K562 (cell line): ENCODE results near the gene PCP2. TPM values are rescaled to one million over a fixed set of nuclear protein-coding genes. Genes with fewer than 3 reads are reported as not detected.

Experiments
- ATAC-seq: fragments of 200-7000 bp; cut with Tn5 transposase; 3 replicates; pipeline ENCODE4 v1.9.1; 2020; ENCODE audit warnings: moderate library complexity
- BruUV-seq: library from RNA; stranded (reverse); fragments of 400-500 nt; replicated peaks from 2 replicates; lab custom pipeline; 2021; lab: Mats Ljungman, UMichigan
- CTCF ChIA-PET: fragments of 300-600 bp; formaldehyde crosslinking; extraction: SDS; loops from one replicate; lab custom pipeline; 2021; ENCODE audit warnings: low intra/inter-chr PET ratio; lab: Yijun Ruan, JAX
- POLR2A ChIA-PET: fragments of 300-600, 350-650 bp; sonication (Branson Sonifier 250); formaldehyde crosslinking; extraction: SDS; loops from one replicate; lab custom pipeline; 2021; ENCODE audit warnings: antibody characterized with exemption, inconsistent platforms; lab: Yijun Ruan, JAX
- DNase-seq, 4 experiments: peaks; one replicate each; pipeline versions ENCODE4 v3.0.0 to v3.0.0-alpha.2; 2011 to 2018; ENCODE audit warnings: low spot score in 3 of 4, mixed read lengths in 3 of 4; ENCODE audit errors: extremely low read depth in 1 of 4
- FAIRE-seq: peaks from 2 replicates; lab custom pipeline; 2011; peaks lifted over from hg19 to GRCh38; lab: Jason Lieb, UNC
- H2AFZ ChIP-seq: 2 replicates; pipeline ENCODE4 v1.6.0; 2011; ENCODE audit warnings: low read depth, low read length, control low read depth, inconsistent platforms
- H3K27ac ChIP-seq: fragments of 200-600 bp; 3 replicates; pipeline ENCODE4 v1.8.0; 2011; ENCODE audit warnings: low read depth, mild to moderate bottlenecking, control low read depth, inconsistent platforms, low read length, moderate library complexity, mixed read lengths; ENCODE audit errors: extremely low read depth
- H3K27me3 ChIP-seq, 2 experiments: fragments of 300-600 bp in 1 of 2; 2 replicates in 1 of 2; 3 replicates in 1 of 2; pipeline versions ENCODE4 v1.6.0 to v1.8.0; 2011; ENCODE audit warnings: inconsistent platforms in 2 of 2, low read length in 2 of 2, mild to moderate bottlenecking in 1 of 2, mixed read lengths in 1 of 2, moderate library complexity in 1 of 2; ENCODE audit not compliant: control insufficient read depth in 2 of 2, insufficient read depth in 2 of 2
- H3K36me3 ChIP-seq: fragments of 300-600 bp; 3 replicates; pipeline ENCODE4 v1.8.0; 2011; ENCODE audit warnings: mild to moderate bottlenecking, low read length, inconsistent platforms; ENCODE audit not compliant: control insufficient read depth, insufficient read depth
- H3K4me1 ChIP-seq, 2 experiments: fragments of 200-600 bp in 1 of 2; replicated peaks in 1 of 2; 2 replicates in 1 of 2; 3 replicates in 1 of 2; pipeline versions ENCODE4 v1.5.1 to v1.8.0; 2011; ENCODE audit warnings: inconsistent platforms in 2 of 2, low read length in 2 of 2, mild to moderate bottlenecking in 1 of 2, mixed read lengths in 1 of 2, moderate library complexity in 1 of 2; ENCODE audit not compliant: control insufficient read depth in 2 of 2, insufficient read depth in 2 of 2
- H3K4me2 ChIP-seq: 2 replicates; pipeline ENCODE4 v1.6.1; 2011; ENCODE audit warnings: low read length, control low read depth, inconsistent platforms, mixed read lengths; ENCODE audit not compliant: insufficient read depth
- H3K4me3 ChIP-seq: fragments of 200-600 bp; sonication (generic), shearing (Covaris generic); 2 replicates; pipeline ENCODE4 v1.5.1; 2016; ENCODE audit warnings: control low read depth, inconsistent platforms
- H3K79me2 ChIP-seq: fragments of 200-600 bp; 3 replicates; pipeline ENCODE4 v1.8.0; 2011; ENCODE audit warnings: low read length, inconsistent platforms; ENCODE audit not compliant: control insufficient read depth, insufficient read depth
- H3K9ac ChIP-seq, 2 experiments: 2 replicates each; pipeline versions ENCODE4 v1.6.0 to v1.6.1; 2011; ENCODE audit warnings: low read depth in 2 of 2, low read length in 2 of 2, control low read depth in 1 of 2, inconsistent platforms in 1 of 2, mild to moderate bottlenecking in 1 of 2, mixed read lengths in 1 of 2; ENCODE audit not compliant: insufficient read depth in 1 of 2
- H3K9me1 ChIP-seq: one replicate; pipeline ENCODE4 v1.6.0; 2011; ENCODE audit warnings: inconsistent platforms, mild to moderate bottlenecking, low read length, moderate library complexity; ENCODE audit not compliant: control insufficient read depth, insufficient read depth
- H3K9me3 ChIP-seq: replicated peaks from 2 replicates; pipeline ENCODE4 v1.5.1; 2011; ENCODE audit warnings: low read depth, low read length, inconsistent platforms; ENCODE audit not compliant: control insufficient read depth, insufficient read depth
- H4K20me1 ChIP-seq: replicated peaks from 2 replicates; pipeline ENCODE4 v1.6.1; 2011; ENCODE audit warnings: low read length, inconsistent platforms, mixed read lengths; ENCODE audit not compliant: control insufficient read depth, insufficient read depth
- HDAC1 ChIP-seq, 2 experiments: fragments of 450-650 bp; IDR thresholded peaks; 2 replicates each; pipeline ENCODE4 v1.6.1; 2016 to 2017; ENCODE audit warnings: inconsistent platforms in 1 of 2, mild to moderate bottlenecking in 1 of 2, moderate library complexity in 1 of 2
- MCM7 ChIP-seq, 2 experiments: fragments of 450-650 bp; IDR thresholded peaks; 2 replicates each; pipeline ENCODE4 v1.6.1; 2016 to 2018
- MTA1 ChIP-seq: fragments of 450-650 bp; IDR thresholded peaks from 2 replicates; pipeline ENCODE4 v1.6.1; 2017; ENCODE audit warnings: borderline replicate concordance
- MTA3 ChIP-seq: fragments of 450-650 bp; formaldehyde crosslinking; IDR thresholded peaks from 2 replicates; pipeline ENCODE4 v1.6.1; 2017; ENCODE audit warnings: mild to moderate bottlenecking, borderline replicate concordance
- POLR2A ChIP-seq: fragments of 450-650 bp; conservative IDR thresholded peaks from 2 replicates; pipeline ENCODE4 v1.6.1; 2016
- POLR2G ChIP-seq: fragments of 200-400 bp; formaldehyde crosslinking; IDR thresholded peaks from 2 replicates; pipeline ENCODE4 v1.6.1; 2017; ENCODE audit warnings: low read depth, mild to moderate bottlenecking, antibody characterized with exemption, low read length, moderate library complexity
- RBFOX2 ChIP-seq: fragments of 200-400 bp; formaldehyde crosslinking; IDR thresholded peaks from 2 replicates; pipeline ENCODE4 v1.6.1; 2017; ENCODE audit warnings: low read depth, mild to moderate bottlenecking, low read length, moderate library complexity
- ZNF124 ChIP-seq: sonication (generic); formaldehyde crosslinking; IDR thresholded peaks from 2 replicates; pipeline ENCODE4 v1.8.1; 2022; ENCODE audit warnings: missing genetic modification reagents
- ZNF764 ChIP-seq: fragments of 250-450 bp; sonication (Bioruptor Pico); IDR thresholded peaks from 2 replicates; pipeline ENCODE4 v1.4.0; 2020; ENCODE audit warnings: low read depth, mild to moderate bottlenecking, moderate library complexity
- WGBS: fragments of 100-300 bp; shearing (Covaris generic); methylation state at CpG from one replicate; pipeline ENCODE4 v1.1.6; 2016; ENCODE audit warnings: low coverage, mixed read lengths; ENCODE audit not compliant: insufficient coverage; ENCODE audit errors: missing lambda C conversion rate; 5-methylcytosine and 5-hydroxymethylcytosine counted together
- in situ Hi-C: fragments of 300-500 bp; cut with MboI; formaldehyde crosslinking; loops from 4 replicates; pipeline ENCODE4 v1.15.0; 2018; ENCODE audit warnings: inconsistent platforms, mixed read lengths
- intact Hi-C: fragments of 100-400 bp; cut with micrococcal nuclease; formaldehyde crosslinking; loops from 2 replicates; pipeline ENCODE4 v1.14.2; 2022
- polyA plus RNA-seq, 8 experiments: library from polyadenylated mRNA; depleted of rRNA in 4 of 8; stranded (reverse) in 5 of 8; unstranded in 3 of 8; fragments of >200 nt; fragmentation: Nextera tagmentation in 2 of 8; fragmentation: Illumina TruSeq in 1 of 8; extraction: Ambion mirVana in 2 of 8; extraction: Trizol in 1 of 8; gene quantifications; 2 replicates each; pipeline versions ENCODE4 v1.2.1 to v1.2.3, GENCODE V29; 2011 to 2014; ENCODE audit warnings: inconsistent platforms in 1 of 8, missing spikeins in 1 of 8
- total RNA-seq, 7 experiments: library from RNA; depleted of rRNA in 6 of 7; stranded (reverse); fragments of >200 nt in 6 of 7; fragmentation: Illumina TruSeq in 2 of 7; extraction: Trizol in 2 of 7; gene quantifications; 2 replicates each; pipeline versions ENCODE4 v1.2.1 to v1.2.3, GENCODE V29; 2011 to 2021; ENCODE audit warnings: low replicate concordance in 1 of 7

PCP2 gene
- total and polyA plus RNA-seq, 9 of the 15 experiments (the other 6 are each of a cell fraction or from before 2014, with no cell fraction given) = 0.17 to 1.3 (median 0.49) TPM; not detected in 3

DNA sequence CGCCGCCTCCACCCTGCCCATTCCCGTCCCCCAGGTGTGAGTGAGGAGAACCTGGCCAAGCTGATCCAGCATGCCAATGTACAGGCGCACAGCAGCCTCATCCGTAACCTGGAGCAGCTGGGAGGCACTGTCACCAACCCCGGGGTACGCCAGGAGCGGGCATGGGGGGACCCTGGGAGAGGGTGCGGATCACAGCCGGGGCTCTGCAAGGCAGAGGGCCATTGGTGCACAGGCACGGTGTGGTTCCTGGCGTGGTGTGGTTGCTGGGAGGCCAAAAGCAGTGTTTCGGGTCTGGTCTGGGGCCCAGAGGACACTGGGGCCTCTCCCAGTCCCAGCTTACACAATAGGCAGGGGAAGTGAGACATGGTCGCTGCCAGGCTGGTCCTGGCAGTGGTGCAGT is 11.6 kb upstream of the PCP2 start:
- ATAC-seq = no peak
- Histone ChIP-seq H4K20me1 (peaks cover 10% of the 10 kb centered on the region), H3K4me2 (no peak overlapping the region), H3K9me1 (no peaks in the 10 kb centered on the region), H3K9me3 (peaks cover under 1% of the 10 kb centered on the region; the same call in 1 of the 2 replicates), H3K27me3 (no peaks in the 10 kb centered on the region; a peak in 1 of 5 replicates), H3K4me3 (no peak overlapping the region), H3K4me1 (peaks cover 0 to 61% of the 10 kb centered on the region in 2 experiments; a peak in 4 of 5 replicates), H2AFZ (no peak overlapping the region), H3K9ac (no peak overlapping the region), H3K27ac (no peak overlapping the region), H3K36me3 (peaks cover 57% of the 10 kb centered on the region; the same call in 2 of the 3 replicates), H3K79me2 (peaks cover 4% of the 10 kb centered on the region; the same call in 2 of the 3 replicates)
- WGBS = 94% methylated on average over 12 of the region's 14 CpGs
- POLR2A ChIA-PET = interaction anchor here (2.0 kb wide), 1 partner anchor 10 kb away, joined by 8 read pairs; no protein-coding TSS in a partner anchor
- intact Hi-C loops = no loop called here
- DNase-seq = no peak
- TF ChIP-seq POLR2G = peak; percentile 62
- TF ChIP-seq MTA1 = no peak
- peak; percentile 14; the same call in 1 of the 2 replicates for TF ChIP-seq POLR2A
- TF ChIP-seq RBFOX2 = peak; percentile 62
- no TSS peak for BruUV-seq
- CTCF ChIA-PET = no interaction called here
- FAIRE-seq = no peak
- in situ Hi-C loops = no loop called here

DNA sequence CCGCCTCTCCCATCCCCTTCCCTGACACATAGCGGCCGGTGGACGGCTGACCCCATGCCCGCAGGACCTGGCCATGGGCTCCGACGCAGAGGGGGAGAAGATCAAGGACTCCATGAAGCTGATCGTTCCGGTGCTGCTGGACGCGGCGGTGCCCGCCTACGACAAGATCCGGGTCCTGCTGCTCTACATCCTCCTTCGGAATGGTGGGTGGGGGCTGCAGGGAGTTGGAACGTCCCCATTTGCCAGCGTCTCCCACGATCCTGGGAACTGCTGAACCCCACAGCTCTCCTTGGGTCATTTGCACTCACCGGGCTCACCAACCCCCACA is 11.0 kb upstream of the PCP2 start:
- TF ChIP-seq MCM7 (IDR thresholded peaks at IDR 0.05) = no peak
- TF ChIP-seq POLR2G = peak; percentile 37; the same call in 1 of the 2 replicates
- TF ChIP-seq ZNF764 (CRISPR knock-in tag) = no peak
- peak; percentile 19; the same call in 1 of the 2 replicates for TF ChIP-seq RBFOX2
- TF ChIP-seq ZNF124 (CRISPR knock-in tag) = no peak
- no peak for TF ChIP-seq MTA3
- TF ChIP-seq HDAC1 (IDR thresholded peaks at IDR 0.05) = no peak
- H3K9me3 ChIP-seq = peaks cover 6% of the 10 kb centered on the region; the same call in 1 of the 2 replicates
- in situ Hi-C loops = no loop called here
- peaks cover 64% of the 10 kb centered on the region; the same call in 2 of the 3 replicates for H3K36me3 ChIP-seq
- FAIRE-seq (no peak), ATAC-seq (no peak), DNase-seq (no peak)
- H3K27me3 ChIP-seq = no peaks in the 10 kb centered on the region; a peak in 1 of 5 replicates
- H3K9ac ChIP-seq = no peak overlapping the region
- H3K9me1 ChIP-seq = no peaks in the 10 kb centered on the region
- H3K4me3 ChIP-seq = no peak overlapping the region
- no TSS peak for BruUV-seq
- ChIA-PET CTCF (no interaction called here), POLR2A (interaction anchor here (1.2 to 2.0 kb wide), 2 partner anchors 10 to 15 kb away, joined by 5 to 8 read pairs; partner anchors contain the start of genes PET100 and XAB2)
- intact Hi-C loops = no loop called here
- peaks cover 0 to 61% of the 10 kb centered on the region in 2 experiments; a peak in 4 of 5 replicates for H3K4me1 ChIP-seq
- no peak overlapping the region for H3K27ac ChIP-seq
- peaks cover 11% of the 10 kb centered on the region for H3K79me2 ChIP-seq
- H3K4me2 ChIP-seq = no peak overlapping the region
- H2AFZ ChIP-seq = no peak overlapping the region
- WGBS = 97% methylated on average over 10 of the region's 20 CpGs
- peaks cover 15% of the 10 kb centered on the region for H4K20me1 ChIP-seq
